ENCODE results near the gene MFAP3L.

MFAP3L gene

DNA sequence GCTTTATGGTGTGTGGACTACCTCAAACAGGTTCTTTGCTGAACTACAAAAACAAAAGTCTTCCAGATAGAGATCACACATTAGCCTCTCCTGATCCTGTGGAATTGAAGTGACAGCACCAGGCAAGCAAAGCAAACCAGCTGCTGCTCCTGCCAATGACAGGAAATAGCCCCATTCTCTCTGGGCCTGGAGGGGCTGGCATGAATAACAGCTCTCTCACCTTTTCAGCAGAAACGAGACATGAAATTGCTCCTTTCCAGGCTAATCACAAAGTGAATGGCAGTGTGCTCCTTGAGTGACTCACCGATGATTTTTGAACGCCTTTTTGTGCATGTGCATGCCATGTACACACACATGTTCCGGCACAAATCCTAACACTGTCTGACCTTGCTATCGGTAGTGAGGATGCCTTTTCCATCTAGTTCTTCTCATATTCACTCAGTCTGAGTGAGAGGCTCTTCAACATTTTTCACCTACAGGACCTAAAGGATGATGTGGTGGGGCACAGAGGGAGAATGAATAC is 24.4 kb downstream of the MFAP3L start:
- Histone ChIP-seq H3K4me3 (ENCODE audit: low read depth, low read length) (no peak overlapping the region), H3K27ac (ENCODE audit: extremely low read depth, low read depth, low read length) (no peak overlapping the region), H3K9me3 (ENCODE audit: control insufficient read depth, insufficient read depth, low read depth, low read length) (no peaks in the 10 kb centered on the region), H3K4me1 (ENCODE audit: control insufficient read depth, insufficient read depth, low read length) (peaks cover 5% of the 10 kb centered on the region), H3K36me3 (ENCODE audit: control insufficient read depth in 2 of 2, insufficient read depth in 1 of 2, low read length in 2 of 2) (no peaks in the 10 kb centered on the region)
- ChIA-PET POLR2A (no interaction called here), CTCF (no interaction called here)
- TF ChIP-seq ZNF112 (tag by site-specific recombination; IDR thresholded peaks at IDR 0.05) (no peak), ZNF501 (tag by site-specific recombination; IDR thresholded peaks at IDR 0.05) (no peak), SP3 (tag by site-specific recombination; IDR thresholded peaks at IDR 0.05) (no peak), ZNF529 (tag by site-specific recombination; IDR thresholded peaks at IDR 0.05; ENCODE audit: insufficient replicate concordance) (no peak), ZNF211 (tag by site-specific recombination; IDR thresholded peaks at IDR 0.05; ENCODE audit: low read depth) (no peak), ZNF2 (tag by site-specific recombination; IDR thresholded peaks at IDR 0.05) (no peak), ZNF792 (tag by site-specific recombination; IDR thresholded peaks at IDR 0.05) (no peak), GLI2 (tag by site-specific recombination; IDR thresholded peaks at IDR 0.05; ENCODE audit: borderline replicate concordance, low read depth) (no peak), ZBTB1 (tag by site-specific recombination; IDR thresholded peaks at IDR 0.05) (no peak), CTCF (tag by site-specific recombination; IDR thresholded peaks at IDR 0.05) (no peak), ZFHX2 (tag by site-specific recombination; conservative IDR thresholded peaks at IDR 0.05) (no peak), ZNF621 (tag by site-specific recombination; IDR thresholded peaks at IDR 0.05) (no peak), IKZF3 (tag by site-specific recombination; IDR thresholded peaks at IDR 0.05) (no peak), ZNF155 (tag by site-specific recombination; IDR thresholded peaks at IDR 0.05) (no peak), ZNF692 (tag by site-specific recombination; IDR thresholded peaks at IDR 0.05) (no peak), WT1 (tag by site-specific recombination; IDR thresholded peaks at IDR 0.05) (no peak), ZNF16 (tag by site-specific recombination; IDR thresholded peaks at IDR 0.05; ENCODE audit: low read depth) (no peak)
- TF ChIP-seq, protein P1, sequence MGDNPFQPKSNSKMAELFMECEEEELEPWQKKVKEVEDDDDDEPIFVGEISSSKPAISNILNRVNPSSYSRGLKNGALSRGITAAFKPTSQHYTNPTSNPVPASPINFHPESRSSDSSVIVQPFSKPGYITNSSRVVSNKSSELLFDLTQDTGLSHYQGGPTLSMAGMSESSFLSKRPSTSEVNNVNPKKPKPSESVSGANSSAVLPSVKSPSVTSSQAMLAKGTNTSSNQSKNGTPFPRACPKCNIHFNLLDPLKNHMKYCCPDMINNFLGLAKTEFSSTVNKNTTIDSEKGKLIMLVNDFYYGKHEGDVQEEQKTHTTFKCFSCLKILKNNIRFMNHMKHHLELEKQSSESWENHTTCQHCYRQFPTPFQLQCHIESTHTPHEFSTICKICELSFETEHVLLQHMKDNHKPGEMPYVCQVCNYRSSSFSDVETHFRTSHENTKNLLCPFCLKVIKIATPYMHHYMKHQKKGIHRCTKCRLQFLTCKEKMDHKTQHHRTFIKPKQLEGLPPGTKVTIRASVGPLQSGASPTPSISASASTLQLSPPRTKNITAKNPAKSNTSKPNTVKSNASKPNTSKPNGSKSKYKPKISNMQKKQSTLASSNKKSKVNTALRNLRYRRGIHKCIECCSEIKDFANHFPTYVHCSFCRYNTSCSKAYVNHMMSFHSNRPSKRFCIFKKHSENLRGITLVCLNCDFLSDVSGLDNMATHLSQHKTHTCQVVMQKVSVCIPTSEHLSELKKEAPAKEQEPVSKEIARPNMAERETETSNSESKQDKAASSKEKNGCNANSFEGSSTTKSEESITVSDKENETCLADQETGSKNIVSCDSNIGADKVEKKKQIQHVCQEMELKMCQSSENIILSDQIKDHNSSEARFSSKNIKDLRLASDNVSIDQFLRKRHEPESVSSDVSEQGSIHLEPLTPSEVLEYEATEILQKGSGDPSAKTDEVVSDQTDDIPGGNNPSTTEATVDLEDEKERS (tag by site-specific recombination; IDR thresholded peaks at IDR 0.05) = no peak

- Histone ChIP-seq H3K27ac (ENCODE audit: extremely low read depth, low read depth, low read length) (no peak overlapping the region), H3K9me3 (ENCODE audit: control insufficient read depth, insufficient read depth, low read depth, low read length) (no peaks in the 10 kb centered on the region), H3K36me3 (ENCODE audit: control insufficient read depth in 2 of 2, insufficient read depth in 1 of 2, low read length in 2 of 2) (no peaks in the 10 kb centered on the region), H3K4me3 (ENCODE audit: low read depth, low read length) (no peak overlapping the region), H3K4me1 (ENCODE audit: control insufficient read depth, insufficient read depth, low read length) (peaks cover 5% of the 10 kb centered on the region)
- POLR2A ChIA-PET = no interaction called here
- CTCF ChIA-PET = no interaction called here
- TF ChIP-seq ZNF16 (tag by site-specific recombination; IDR thresholded peaks at IDR 0.05; ENCODE audit: low read depth) (no peak), ZSCAN23 (tag by site-specific recombination; IDR thresholded peaks at IDR 0.05) (no peak), ZNF114 (tag by site-specific recombination; IDR thresholded peaks at IDR 0.05) (no peak), ZNF138 (tag by site-specific recombination; IDR thresholded peaks at IDR 0.05; ENCODE audit: borderline replicate concordance) (no peak), ZNF350 (tag by site-specific recombination; IDR thresholded peaks at IDR 0.05) (no peak), ZNF311 (tag by site-specific recombination; IDR thresholded peaks at IDR 0.05; ENCODE audit: borderline replicate concordance) (no peak), ZNF692 (tag by site-specific recombination; IDR thresholded peaks at IDR 0.05) (no peak), GLI2 (tag by site-specific recombination; IDR thresholded peaks at IDR 0.05; ENCODE audit: borderline replicate concordance, low read depth) (no peak), ZNF391 (tag by site-specific recombination; IDR thresholded peaks at IDR 0.05; ENCODE audit: borderline replicate concordance, low read depth) (no peak)
These were observed 25.0 kb downstream of the MFAP3L start for GRCh38 chr4:170001011-170001744.

Measured in HEK293 (cell line).